GM19372 (cell line): ENCODE data around the gene TPSG1.

Experiments used
- ATAC-seq: cut with Tn5 transposase; IDR thresholded peaks from one replicate; pipeline ENCODE4 v1.9.1; 2021; ENCODE audit warnings: mild to moderate bottlenecking, low read depth, moderate library complexity; ENCODE audit not compliant: unreplicated experiment

The TPSG1 gene

DNA sequence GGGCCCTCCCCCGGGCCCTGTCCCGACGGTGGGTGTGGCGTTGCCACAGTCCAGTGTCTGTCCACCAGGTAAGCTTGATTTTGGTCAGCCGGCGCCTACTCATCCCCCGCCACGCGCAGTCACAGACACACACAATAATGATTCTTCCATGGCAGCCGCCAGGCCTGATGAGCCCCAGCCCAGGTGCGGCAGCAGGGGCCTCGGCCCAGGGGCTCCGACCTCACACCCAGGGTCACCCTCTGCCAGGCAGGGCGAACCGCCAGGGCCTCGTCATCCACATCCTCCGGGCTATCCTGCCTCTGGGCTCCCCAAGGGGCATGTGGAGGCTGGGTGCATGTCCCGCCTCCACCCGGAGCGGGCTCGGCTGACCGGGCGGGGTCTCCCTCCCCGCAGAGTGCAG is 7.5 kb downstream of the TPSG1 start:
- ATAC-seq, result no peak

DNA sequence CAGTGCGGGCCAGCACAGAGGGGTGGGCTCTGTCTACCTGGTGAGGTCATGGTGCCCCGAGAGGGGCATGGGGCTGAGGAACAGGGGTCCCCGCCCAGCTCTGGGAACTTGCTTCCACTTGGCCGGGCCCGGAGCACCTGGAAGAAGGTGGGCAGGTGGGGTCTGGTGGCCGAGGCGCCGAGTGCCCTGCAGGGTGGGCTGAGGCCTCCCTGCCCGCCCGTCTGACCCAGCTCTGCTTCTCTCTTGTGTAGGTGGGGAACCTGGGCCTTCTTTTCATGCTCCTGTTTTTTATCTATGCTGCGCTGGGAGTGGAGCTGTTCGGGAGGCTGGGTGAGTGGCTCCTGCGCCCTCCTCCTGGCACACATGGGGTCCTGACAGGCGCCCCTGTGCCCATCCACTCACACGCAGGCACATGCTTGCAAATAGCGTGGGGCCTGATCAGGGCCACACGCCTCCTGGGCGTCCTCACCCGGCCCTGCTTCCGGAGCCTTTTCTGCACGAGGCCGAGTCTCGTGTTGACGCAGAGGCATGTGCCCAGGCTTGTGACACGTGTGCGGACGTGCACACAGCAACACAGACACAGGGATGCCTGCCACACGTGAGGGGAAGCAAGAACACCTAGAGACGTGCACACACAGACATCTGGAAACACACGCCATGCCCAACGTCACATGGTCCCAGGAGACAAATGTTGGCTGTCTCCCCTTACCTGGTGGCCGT is 8.2 kb downstream of the TPSG1 start:
- no peak for ATAC-seq

DNA sequence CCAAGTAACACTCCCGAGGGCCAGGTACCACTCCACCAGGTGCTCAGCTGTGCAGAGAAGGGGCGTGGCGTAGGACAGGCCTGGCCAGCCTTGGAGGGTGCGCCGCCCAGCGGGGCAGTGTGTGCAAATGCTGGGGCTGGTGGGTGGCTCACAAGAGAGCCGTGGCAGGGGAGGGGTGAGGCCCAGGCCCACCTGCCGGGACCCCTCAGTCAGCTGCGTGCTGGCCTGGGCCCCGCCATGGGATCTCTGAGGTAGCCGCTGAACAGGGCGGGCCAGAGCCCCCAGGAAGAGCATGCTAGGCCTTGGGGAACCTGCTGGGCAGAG is 8.8 kb downstream of the TPSG1 start:
- ATAC-seq, result no peak

DNA sequence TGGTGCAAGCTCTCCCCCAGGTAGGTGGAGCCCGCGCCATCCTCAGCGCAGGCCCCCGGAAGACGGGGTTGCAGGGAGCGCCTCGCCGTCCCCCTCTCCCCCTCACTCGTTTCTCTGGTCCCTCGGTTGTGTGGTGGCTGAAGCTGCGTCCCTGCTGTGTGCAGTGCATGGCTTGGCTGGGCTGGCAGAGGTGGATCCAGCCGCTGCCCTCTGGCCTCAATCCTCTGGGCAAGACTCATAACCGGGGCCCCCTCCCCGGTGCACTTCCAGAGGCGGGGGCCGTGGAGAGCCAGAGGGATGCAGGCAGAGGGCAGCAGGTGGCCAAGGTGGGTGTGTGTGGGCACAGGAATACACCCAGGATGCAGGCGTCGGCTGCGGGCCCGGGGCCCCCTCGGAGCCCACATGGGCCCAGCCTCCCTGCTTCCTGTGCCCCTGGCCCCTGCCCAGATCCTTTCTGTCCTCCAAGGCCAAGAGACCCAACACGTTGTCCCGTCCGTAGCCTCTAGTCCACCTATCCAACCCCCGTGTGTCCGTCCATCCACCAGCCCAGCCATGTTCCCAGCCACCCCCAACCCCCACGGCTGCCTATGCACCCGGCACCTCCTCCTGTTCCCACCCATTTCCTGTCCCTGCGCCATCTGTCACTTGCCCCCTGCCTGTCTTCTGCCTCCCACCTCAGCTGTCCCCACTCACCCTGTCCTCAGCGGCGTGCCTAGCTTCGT is 9.3 kb downstream of the TPSG1 start:
- no peak for ATAC-seq

DNA sequence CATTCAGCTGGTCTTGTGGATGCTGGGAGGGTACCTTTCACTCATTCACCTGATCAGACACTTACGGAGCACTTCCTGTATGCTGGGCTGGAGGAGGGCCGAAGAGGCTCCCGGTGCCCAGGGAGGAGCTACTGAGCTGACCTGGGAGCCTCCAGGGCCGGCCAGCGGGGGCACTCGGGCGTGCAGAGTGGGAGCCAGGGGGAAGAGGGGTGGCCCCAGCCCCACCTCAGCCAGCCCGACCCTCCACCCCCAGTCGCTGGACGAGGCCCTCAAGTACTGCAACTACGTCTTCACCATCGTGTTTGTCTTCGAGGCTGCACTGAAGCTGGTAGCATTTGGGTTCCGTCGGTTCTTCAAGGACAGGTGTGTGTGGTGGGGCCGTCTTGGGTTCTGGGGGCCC is 10.3 kb downstream of the TPSG1 start:
- ATAC-seq, result no peak

DNA sequence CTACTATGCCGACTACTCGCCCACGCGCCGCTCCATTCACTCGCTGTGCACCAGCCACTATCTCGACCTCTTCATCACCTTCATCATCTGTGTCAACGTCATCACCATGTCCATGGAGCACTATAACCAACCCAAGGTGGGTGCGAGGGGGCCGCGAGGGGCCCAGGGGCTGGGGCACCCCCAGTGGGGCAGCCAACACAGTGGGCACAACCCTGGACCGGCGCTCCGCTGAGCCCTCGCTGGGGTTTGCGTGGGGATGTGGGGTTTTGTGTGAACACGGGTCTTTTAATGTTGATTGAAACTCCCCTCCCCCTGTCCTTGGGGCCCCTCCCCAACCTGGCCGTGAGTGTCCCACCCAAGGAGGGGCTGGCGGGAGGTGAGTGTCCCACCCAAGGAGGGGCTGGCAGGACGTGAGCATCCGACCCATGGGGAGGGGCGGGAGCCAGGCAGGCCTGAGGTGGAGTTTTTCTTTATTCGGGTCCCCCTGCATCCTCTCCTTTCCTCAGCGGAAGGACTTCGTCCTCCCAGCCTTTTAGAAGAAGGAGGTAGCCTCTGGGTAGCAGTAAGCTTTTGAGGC is 11.2 kb downstream of the TPSG1 start:
- no peak for ATAC-seq

DNA sequence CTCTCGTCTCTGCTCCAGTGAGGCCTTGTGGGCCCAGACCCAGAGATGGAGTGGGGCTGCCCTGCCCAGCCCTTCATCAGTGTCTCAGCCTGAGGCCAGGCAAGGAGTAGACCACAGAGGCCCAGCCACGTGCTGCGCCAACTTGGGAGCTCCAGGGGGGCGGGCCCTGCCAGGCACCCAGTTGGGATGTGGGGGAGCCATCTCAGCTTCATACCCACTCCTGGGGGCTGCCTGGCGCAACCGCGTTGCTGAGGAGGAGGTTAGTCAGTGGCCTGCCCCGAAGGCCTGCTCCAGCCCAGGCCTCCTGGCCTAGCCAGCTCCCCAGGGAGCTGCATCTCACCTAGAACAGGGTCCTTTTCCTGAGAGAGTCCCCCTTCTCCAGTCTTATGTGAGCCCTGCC is 11.8 kb downstream of the TPSG1 start:
- no peak for ATAC-seq

DNA sequence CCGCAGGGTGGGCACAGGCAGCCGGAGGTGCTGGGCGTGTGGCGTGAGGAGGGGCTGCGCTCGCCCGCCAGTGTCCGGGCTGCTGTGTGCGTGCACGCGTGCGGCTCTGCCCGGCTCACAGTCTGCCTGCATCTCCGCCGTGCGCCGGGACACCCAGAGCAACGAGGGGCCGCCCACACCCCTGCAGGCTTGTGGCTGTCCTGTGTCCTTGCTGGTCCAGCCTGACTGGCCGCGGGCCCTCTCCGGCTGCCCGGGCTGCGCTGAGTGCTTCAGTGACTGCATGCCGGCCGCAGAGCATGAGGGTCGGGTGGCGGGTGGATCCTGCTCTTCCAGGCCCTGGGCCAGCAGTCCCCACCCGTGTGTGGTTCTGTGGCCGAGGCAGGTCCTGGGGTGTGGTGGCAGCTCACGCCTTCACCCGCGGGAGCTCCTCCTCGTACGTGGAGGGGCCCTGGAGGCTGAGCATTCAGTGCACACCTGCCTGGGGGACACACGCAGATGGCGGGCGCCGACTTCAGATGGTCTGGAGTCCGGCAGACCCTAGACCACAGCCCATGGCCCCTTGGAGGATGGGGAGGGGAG is 12.4 kb downstream of the TPSG1 start:
- ATAC-seq, result no peak

DNA sequence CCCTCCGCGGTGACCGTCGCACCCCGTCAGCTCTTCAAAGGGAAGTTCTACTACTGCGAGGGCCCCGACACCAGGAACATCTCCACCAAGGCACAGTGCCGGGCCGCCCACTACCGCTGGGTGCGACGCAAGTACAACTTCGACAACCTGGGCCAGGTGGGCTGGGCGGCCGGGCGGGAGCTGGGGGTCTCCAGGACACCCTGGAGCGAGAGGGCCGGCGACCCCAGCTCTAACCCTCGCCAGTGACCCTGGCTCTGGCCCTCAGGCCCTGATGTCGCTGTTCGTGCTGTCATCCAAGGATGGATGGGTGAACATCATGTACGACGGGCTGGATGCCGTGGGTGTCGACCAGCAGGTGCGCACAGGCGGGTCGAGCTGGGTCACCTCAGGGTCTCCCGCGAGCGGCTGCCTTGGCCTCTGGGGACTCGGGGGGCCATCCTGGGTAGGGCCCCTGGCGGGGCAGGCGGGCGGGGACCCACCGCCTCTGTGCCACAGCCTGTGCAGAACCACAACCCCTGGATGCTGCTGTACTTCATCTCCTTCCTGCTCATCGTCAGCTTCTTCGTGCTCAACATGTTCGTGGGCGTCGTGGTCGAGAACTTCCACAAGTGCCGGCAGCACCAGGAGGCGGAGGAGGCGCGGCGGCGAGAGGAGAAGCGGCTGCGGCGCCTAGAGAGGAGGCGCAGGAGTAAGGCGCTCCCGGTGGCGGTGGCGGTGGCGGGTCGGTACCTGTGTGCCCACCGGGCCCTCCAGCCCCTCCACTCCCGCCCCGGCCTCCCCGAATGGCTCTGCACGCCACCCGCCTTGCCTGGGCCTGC is 13.4 kb downstream of the TPSG1 start:
- ATAC-seq, result no peak

DNA sequence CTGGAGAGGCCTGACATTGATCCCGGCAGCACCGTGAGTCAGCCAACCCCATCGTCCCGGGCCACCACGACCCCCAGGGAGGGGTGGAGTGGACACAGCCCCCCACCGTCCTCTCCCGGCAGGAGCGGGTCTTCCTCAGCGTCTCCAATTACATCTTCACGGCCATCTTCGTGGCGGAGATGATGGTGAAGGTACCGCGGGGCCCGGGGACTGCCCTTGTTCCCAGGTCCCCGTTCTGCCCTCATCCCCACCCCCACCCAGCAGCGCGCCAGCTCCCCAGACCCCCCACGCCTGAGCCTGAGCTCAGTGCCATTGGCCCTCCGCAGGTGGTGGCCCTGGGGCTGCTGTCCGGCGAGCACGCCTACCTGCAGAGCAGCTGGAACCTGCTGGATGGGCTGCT is 14.6 kb downstream of the TPSG1 start:
- no peak for ATAC-seq

DNA sequence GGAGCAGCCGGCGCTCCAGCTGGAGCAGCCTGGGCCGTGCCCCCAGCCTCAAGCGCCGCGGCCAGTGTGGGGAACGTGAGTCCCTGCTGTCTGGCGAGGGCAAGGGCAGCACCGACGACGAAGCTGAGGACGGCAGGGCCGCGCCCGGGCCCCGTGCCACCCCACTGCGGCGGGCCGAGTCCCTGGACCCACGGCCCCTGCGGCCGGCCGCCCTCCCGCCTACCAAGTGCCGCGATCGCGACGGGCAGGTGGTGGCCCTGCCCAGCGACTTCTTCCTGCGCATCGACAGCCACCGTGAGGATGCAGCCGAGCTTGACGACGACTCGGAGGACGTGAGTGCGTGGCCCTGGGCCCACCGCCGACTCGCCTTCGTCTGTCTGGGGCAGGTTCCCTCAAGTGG is 16.0 kb downstream of the TPSG1 start:
- ATAC-seq, result no peak

DNA sequence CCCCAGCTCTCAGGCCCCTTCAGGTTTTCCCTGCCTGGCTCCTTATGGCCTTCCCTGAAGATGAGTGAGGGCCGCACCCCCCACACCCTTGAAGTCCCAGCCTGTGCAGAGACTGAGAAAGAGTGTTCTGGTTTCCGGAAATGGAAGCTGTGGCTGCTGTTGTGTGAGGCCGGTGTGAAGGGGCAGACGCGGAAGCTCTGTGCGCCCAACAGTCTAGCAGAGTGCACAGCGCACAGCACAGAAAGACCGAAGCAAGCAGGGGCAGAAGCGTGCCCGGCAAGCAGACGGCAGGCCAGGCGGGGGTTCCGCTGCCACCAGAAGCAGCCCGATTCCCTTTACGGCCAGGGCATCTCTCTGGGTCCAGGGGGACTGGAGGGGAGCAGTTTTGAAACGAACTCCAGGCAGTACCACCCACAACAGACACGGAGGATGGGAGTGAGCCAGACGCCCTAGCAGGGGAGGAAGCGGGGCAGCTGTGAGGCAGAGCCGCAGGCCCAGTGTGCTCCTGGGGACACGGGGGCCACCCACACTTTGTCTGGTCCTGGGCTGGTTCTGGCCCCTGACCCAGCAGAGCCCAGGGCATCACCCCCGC is 16.7 kb downstream of the TPSG1 start:
- no peak for ATAC-seq

DNA sequence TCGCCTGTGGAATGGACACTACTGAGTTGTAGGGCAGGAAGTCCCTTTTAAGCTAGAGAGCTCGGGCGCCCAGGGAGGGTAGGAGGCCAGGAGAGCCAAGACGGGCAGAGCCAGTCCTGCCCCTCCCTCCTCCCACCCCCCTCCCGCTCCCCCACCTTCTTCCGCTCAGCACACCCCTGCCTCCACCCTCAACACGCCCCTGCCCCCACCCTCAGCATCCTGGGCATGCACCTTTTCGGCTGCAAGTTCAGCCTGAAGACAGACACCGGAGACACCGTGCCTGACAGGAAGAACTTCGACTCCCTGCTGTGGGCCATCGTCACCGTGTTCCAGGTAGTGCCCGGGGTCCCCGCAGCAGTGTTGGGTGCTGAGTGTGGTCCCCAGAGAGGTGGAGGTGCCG is 18.3 kb downstream of the TPSG1 start:
- no peak for ATAC-seq

DNA sequence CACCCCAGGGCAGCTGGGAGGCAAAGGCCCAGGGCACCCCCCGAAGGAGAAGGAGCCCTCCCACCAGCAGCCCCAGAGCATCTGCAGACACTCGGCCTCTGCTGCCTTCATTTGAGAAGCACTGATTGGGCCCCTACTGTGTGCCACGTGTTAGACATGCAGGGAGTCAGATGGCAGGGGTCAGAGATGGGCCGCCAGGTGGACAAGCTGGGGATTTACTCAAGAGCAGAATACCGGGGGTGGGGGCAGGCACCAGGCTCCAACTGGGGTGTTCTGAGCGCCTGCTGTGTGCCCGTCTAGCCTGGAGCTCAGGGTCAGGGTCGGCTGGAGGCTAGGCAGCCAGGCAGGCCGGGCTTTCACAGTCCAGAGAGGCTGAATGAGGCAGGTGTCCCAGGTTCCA is 18.7 kb downstream of the TPSG1 start:
- ATAC-seq, result no peak

DNA sequence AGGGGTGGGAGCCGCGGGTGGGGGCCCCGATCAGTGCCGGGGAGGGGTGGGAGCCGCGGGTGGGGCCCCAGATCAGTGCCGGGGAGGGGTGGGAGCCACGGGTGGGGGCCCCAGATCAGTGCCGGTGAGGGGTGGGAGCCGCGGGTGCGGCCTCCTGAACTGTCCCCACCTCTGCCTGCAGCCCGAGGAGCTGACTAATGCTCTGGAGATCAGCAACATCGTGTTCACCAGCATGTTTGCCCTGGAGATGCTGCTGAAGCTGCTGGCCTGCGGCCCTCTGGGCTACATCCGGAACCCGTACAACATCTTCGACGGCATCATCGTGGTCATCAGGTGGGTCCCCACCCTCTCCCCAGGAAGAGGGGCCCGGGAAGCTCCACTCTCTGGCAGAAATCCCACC is 20.1 kb downstream of the TPSG1 start:
- ATAC-seq, result no peak

DNA sequence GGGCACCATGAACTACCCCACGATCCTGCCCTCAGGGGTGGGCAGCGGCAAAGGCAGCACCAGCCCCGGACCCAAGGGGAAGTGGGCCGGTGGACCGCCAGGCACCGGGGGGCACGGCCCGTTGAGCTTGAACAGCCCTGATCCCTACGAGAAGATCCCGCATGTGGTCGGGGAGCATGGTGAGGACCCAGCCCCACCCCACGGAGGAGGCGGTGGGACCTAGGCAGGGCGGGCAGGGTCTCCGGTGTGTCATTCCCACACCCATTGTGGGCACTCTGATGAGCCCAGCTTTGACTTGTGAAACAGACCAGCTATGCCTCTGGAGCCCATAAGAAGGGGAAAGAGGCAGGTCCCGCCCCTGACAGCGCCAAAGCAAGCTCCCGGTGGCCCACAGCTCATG is 22.8 kb downstream of the TPSG1 start:
- no peak for ATAC-seq

DNA sequence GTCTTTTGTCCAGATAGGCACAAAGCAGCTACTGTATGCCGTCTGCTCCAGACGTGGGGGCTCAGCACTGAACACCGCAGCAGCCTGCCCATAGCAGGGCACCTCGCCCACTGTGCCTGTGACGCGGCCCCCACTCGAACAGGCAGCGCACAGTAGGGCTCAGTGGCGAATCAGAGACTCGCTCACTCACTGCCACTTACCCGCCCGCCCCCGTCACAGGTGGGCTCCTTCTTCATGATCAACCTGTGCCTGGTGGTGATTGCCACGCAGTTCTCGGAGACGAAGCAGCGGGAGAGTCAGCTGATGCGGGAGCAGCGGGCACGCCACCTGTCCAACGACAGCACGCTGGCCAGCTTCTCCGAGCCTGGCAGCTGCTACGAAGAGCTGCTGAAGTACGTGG is 23.6 kb downstream of the TPSG1 start:
- ATAC-seq, result no peak

DNA sequence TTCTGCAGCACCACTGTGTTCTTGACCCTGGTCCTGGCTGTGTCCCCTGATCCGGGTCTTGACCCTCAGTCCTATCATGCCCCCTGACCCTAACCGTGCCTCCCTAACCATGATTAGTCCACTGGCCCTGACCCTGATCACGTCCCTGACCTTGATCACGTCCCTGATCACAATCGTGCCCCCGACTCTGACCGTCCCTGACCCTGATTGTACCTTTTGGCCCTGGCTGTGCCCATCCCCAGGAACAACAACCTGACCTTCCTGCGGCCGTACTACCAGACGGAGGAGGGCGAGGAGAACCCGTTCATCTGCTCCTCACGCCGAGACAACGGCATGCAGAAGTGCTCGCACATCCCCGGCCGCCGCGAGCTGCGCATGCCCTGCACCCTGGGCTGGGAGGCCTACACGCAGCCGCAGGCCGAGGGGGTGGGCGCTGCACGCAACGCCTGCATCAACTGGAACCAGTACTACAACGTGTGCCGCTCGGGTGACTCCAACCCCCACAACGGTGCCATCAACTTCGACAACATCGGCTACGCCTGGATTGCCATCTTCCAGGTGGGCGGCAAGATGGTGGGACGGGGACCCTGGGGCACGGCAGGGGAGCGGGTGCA is 24.9 kb downstream of the TPSG1 start:
- ATAC-seq, result no peak

DNA sequence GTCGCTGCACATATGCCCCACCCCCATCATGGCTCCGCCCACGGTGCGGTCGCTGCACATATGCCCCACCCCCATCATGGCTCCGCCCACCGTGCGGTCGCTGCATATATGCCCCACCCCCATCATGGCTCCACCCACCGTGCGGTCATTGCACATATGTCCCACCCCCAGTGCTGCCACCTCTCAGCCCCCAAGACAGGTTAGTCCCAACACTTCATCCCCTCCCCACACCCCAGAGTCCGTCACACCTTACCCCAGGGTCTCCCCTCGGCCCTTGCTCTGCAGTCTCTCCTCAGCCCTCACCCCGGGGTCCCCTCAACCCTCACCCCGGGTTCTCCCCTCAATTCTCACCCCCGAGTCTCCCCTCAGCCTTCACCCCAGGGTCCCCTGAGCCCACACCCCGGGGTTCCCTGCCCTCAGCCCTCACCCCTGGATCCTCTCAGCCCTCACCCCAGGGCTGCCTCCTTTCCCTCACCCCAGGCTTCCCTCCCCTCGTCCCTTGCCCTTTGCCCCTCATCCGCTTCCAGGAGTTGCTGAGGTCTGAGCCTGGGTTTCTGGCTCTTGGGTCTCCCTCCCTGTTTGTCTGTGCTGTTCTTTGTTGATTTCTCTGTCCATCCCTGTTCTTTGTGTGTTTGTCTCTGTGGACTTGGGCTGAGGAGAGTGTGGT is 25.6 kb downstream of the TPSG1 start:
- no peak for ATAC-seq
